H7 (cell line): ENCODE results near the gene CXCL11. TPM values are rescaled to one million over a fixed set of nuclear protein-coding genes. Genes with fewer than 3 reads are reported as not detected.

Experiments
- DNase-seq: peaks from one replicate; pipeline ENCODE4 v3.0.0; 2012
- H3K27me3 ChIP-seq: 2 replicates; pipeline ENCODE4 v1.6.0; 2011; ENCODE audit warnings: mild to moderate bottlenecking, low read length; ENCODE audit not compliant: control insufficient read depth, insufficient read depth
- H3K36me3 ChIP-seq: replicated peaks from 2 replicates; pipeline ENCODE4 v1.5.1; 2011; ENCODE audit warnings: low read length; ENCODE audit not compliant: control insufficient read depth, insufficient read depth
- H3K4me3 ChIP-seq: 2 replicates; pipeline ENCODE4 v1.5.1; 2011; ENCODE audit warnings: low read depth, mild to moderate bottlenecking, control low read depth, low read length, moderate library complexity; ENCODE audit not compliant: insufficient read depth
- total RNA-seq: library from RNA; depleted of rRNA; stranded (reverse); fragments of >200 nt; shearing (Covaris generic); gene quantifications from 2 replicates; pipeline ENCODE4 v1.2.3, GENCODE V29; 2014; rRNA removed

Gene CXCL11
- total RNA-seq: not detected in 2 replicates

DNA sequence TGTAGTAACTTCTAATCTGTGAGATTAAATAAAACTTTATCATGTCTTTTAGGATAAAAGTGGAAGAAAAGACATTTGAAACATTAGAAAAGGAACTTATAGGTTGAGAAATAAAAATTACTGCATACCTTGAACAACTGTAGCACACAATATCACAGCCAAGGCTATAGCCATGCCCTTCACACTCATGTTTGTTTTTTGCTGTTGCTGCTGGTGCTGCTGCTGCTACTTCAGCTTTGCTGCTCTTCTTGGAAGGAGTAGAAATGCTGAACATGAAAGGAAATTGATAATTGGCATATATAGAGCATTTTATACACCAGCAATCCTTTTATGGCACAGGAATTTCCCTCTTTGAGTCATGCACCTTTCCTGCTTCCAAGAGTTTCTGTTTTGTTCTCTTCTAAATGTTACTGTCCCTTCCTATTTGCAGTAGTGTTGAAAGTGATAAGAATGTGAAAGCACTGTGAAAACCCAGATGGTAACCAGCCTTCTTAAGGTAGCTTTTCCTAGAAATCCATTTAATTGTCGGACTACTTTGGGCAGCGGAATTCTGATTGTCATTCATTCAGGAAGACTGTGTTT is at the start of gene CXCL11:
Gene CXCL11 (minus strand): TSS at position 272 of the 582 bp plus-strand sequence. CDS start 83 bp downstream, at position 189.
- H3K27me3 ChIP-seq: no peaks in the 10 kb centered on the region
- H3K4me3 ChIP-seq: no peak within 1 kb of the TSS
- DNase-seq: no peak
- H3K36me3 ChIP-seq: no peaks in the 10 kb centered on the region

DNA sequence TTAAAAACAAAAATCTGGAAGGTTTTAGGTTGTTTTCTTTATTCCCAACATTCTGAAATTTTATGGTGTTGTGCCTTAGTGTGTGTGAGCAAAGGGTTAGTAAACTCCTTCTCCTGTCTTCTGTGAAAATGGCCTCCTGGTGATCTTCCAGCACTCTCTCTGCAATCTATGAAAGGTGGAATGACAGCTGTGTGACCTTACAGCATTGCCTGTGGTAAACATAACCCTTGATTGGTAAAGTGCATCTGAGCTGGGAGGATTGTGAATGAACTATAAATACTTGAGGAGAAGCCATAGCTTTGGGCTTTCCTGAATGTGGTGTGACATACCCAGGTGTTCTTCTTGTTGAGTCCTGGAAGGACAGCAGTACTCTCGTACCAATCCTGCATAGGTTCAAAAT is 48.7 kb upstream of the CXCL11 start:
- no peaks in the 10 kb centered on the region for H3K36me3 ChIP-seq
- no peak for DNase-seq
- no peak overlapping the region for H3K4me3 ChIP-seq
- no peaks in the 10 kb centered on the region for H3K27me3 ChIP-seq

DNA sequence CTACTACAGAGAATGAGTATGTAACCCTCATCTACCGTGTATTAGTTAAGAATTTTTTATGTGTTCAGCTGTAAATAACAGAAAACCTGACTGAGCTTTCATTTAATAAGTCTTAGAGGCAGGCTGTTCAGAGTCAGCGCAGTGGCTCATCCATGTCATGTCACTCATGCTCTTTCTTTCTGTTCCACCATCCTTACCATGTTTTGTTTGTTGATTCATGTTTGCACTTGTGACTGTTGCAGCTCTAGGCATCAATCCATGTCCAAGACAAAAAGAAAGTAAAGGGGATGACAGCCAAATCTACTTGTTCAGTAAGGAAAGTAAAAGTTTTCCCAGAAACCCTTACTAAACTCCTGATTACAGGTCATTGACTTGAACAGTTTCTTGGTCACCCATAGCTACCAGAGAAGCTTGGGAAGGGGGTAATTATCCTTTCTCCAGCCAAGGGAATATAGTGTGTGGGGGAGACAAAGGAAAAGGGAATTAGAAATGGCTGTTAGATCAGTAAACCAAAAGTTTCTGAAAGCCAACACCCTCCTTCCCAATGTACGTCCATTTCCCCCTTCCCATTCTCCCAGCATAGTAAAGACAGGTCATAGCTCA is 47.6 kb upstream of the CXCL11 start:
- H3K27me3 ChIP-seq: no peaks in the 10 kb centered on the region
- no peak for DNase-seq
- no peak overlapping the region for H3K4me3 ChIP-seq
- no peaks in the 10 kb centered on the region for H3K36me3 ChIP-seq

DNA sequence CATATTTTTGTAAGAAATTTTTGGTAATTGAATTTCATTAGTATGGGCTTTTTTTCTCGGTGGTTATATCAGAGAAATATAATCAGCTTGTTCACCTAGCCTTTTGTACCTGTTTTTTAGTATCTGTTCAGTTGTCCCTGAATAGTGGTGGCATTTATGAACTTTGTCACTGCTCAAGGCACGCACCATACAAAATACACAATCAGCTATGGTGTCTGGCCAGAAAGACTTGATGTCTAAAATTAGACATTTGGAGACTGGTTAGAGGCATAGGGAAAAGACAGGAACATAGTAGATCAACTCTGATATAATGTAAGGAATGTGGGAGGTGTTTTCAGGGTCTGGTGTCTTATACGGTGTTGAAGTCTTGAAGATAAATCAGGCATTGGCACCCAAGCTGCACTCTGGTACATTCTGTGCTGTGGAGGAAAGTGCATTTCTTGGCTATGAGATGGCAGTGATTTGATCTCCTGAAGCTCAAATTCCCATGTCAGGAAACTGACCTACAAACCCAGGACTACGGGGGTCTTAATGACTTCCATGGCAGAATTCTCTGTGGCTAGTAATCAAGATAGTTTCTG is 42.3 kb upstream of the CXCL11 start:
- Histone ChIP-seq H3K36me3 (no peaks in the 10 kb centered on the region), H3K4me3 (no peak overlapping the region), H3K27me3 (no peaks in the 10 kb centered on the region)
- no peak for DNase-seq

DNA sequence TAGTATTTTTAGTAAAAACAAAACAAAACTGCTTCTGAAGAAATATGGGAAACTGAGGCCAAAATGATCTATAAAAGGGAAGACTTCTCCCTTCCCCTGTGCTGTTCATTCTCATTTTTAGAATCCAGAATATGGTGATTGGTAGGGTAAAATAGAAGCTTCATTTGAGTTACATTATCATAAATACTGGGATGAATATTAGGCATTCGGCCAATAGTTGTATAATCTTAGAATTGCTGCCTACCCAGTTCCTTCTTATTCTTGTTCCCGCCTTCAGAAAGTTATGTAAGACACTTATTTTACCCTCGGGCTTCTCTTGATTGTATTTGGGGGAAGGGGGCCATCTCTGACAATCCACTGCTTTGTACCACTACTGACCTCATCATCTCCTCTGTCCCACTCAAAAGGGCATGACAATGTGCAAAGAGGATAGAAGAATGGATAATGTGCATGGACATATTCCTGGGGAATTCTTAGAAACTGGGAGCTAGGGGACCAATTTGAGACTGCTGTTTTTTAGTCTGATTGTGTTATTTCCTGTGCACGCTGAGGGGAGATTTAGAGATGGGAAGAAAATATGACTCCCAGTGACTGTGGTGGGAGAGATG is 39.2 kb upstream of the CXCL11 start:
- DNase-seq: no peak
- no peaks in the 10 kb centered on the region for H3K36me3 ChIP-seq
- H3K4me3 ChIP-seq: no peak overlapping the region
- H3K27me3 ChIP-seq: no peaks in the 10 kb centered on the region

DNA sequence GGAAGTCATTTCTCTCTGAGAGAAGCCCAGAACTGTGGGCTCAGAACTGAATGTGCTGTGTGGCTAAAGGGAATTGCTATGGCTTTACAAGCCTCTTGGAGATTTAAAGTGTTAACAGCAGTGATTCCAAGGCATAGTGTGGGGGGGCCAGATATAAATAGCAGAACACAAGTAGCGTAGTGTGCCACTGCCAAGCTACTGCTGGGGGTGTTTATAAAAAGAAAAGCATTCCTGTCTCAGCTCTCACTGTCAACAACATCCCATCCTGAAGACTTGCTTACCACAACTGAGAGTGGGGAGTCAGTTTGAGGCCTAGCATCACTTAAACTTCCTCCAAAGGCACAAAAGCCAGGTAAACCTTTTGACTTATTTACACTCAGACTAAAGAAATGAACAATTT is 38.6 kb upstream of the CXCL11 start, which contains the start of gene ART3:
Gene ART3 (plus strand): TSS at position 242 of the 400 bp plus-strand sequence. CDS start 1,181 bp downstream, outside the sequence.
- DNase-seq: no peak
- H3K27me3 ChIP-seq: no peaks in the 10 kb centered on the region
- H3K4me3 ChIP-seq: no peak within 1 kb of the TSS
- H3K36me3 ChIP-seq: no peaks in the 10 kb centered on the region

DNA sequence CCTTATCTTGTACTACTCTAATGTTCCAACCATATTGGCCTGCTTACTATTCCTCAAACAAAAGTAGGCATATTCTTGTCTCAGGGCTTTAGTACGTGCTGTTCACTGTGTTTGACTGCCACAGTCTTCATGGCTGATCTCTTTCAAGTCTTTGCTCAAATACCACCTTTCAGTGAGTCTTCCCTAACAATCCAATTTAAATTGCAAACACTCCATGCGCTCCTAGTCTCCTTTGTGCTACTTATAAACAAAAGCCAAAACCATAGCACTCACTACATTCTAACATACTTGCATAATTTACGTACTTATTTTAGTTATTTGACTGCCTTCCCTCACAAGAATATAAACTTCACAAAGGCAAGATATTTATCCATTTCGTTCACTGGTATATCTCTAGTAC is 36.9 kb upstream of the CXCL11 start:
- H3K27me3 ChIP-seq: no peaks in the 10 kb centered on the region
- no peaks in the 10 kb centered on the region for H3K36me3 ChIP-seq
- no peak overlapping the region for H3K4me3 ChIP-seq
- DNase-seq: peak; percentile 35

DNA sequence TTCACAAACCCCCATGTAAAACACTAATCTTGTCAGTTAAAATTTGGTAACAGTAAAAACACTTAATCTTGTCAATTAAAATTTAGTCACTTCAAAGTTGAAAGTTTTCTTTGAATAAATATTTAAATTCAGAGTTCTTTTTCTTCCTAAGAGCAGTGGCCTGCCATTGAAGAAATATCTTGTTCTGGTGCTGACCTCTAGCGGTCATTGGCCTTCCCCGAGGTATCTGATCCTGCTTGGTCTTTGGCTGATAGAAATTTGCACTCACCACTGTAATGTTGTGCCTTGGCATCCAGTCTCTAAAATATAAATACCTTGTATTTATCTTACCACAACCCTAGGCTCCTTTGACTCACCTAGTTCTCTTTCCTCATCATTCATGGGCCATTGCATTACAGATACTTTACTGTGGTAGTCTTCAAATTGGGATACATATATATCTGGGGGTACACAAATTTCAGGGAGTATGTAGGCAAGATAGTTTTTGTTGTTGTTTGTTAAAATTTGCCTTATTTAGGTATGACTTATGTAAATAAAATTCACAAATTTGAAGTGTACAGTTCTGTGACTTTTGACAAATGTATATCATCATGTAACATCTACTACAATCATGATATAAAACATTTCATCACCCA is 31.9 kb upstream of the CXCL11 start:
- no peaks in the 10 kb centered on the region for H3K27me3 ChIP-seq
- no peak overlapping the region for H3K4me3 ChIP-seq
- DNase-seq: peak; percentile 73
- no peaks in the 10 kb centered on the region for H3K36me3 ChIP-seq

DNA sequence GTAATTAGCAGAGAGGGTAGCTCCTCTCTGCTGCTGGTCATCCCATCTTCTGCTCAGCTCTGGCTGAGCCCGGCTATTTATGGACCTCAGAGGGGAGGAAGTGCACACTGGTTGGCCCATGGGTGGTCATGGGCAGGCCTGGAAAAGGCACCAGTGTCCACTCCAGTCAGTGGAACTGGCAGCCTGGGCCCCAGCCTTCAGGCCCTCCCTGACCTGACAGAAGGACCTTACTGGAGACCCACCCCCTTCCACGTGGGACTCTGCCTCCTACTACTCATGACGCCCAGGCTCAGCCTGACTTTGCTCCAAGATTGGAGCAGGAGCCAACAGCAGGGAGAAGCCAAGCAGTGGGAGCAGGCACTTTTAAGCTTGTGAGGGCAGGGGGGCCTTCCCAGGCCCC is 30.7 kb upstream of the CXCL11 start:
- no peak for DNase-seq
- Histone ChIP-seq H3K27me3 (no peaks in the 10 kb centered on the region), H3K4me3 (no peak overlapping the region)

DNA sequence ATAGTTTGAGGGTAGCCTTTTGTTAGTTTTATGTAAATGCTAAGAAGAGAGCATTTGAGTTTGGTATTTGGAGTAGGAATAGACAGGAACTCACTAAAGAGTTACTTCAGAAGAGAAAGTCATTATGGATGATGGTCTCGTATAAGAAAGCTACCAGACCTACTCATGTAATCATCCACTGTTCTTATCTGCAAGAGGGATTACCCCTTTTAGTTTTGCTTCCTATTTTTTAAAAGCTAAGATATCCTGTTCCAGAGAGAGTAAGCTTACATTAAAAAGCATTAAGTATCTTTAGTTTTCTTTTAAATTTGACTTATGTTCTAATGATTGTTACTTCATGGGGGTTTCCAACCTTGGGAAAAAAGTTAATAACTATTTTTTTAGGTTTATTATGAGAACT is 26.1 kb upstream of the CXCL11 start:
- Histone ChIP-seq H3K36me3 (no peaks in the 10 kb centered on the region), H3K4me3 (no peak overlapping the region), H3K27me3 (no peaks in the 10 kb centered on the region)
- DNase-seq: no peak

More for the DNA sequence above, 30.7 kb upstream of the CXCL11 start:
- H3K36me3 ChIP-seq: no peaks in the 10 kb centered on the region

DNA sequence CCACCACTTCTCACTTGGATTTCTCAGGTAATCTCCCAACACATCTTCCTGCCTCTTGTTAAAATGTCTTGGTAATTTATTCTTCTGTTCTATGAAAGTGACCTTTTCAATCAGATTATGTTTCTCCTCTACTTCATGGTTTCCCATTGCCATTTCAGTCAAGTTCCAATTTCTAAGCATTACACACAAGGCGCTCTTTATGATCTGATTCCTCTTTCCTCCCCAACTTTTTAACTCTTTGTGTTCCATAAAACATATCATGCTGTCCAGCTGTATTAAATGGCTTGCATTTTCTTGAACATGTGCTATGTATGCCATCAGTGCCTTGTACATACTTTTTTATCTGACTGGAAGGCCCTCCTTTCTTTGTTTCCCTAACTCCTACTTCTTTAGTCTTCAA is 25.6 kb upstream of the CXCL11 start:
- no peak for DNase-seq
- Histone ChIP-seq H3K27me3 (no peaks in the 10 kb centered on the region), H3K36me3 (no peaks in the 10 kb centered on the region), H3K4me3 (no peak overlapping the region)

DNA sequence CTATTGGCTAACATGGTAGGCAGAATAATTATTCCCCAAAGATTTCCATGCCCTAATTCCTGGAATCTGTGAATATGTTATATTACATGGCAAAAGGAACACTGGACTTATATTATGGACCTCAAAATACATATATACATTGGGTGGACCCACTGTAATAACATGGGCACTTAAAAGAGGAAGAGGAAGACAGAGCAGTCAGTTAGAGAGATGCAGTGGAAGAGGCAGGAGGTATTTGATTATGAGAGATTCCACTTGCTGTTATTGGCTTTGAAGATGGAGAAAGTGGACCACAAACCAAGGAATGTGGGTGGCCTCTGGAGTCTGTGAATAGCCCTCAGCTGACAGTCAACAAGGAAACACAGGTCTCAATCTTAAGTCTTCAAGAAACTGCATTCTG is 24.6 kb upstream of the CXCL11 start:
- Histone ChIP-seq H3K4me3 (no peak overlapping the region), H3K36me3 (no peaks in the 10 kb centered on the region), H3K27me3 (no peaks in the 10 kb centered on the region)
- DNase-seq: no peak

DNA sequence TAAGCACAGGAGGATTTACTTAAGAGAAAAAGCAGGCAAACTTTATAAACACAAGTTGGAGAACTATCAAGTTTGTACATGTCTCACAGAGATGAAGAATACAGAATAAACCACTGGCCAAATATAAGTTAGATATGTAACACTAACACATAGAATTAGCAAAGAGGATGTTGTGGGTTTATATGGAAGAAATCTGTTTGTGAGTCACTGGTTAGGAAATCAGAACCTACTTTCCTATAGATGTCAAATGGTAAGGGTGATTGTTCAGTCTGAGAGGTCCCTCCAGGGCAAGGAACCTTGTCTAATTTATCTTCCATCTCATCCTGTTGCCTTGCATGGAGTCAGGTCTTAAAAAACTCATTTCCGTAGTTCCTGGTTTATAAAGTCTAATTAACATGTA is 23.9 kb upstream of the CXCL11 start:
- Histone ChIP-seq H3K36me3 (no peaks in the 10 kb centered on the region), H3K4me3 (no peak overlapping the region), H3K27me3 (no peaks in the 10 kb centered on the region)
- no peak for DNase-seq

DNA sequence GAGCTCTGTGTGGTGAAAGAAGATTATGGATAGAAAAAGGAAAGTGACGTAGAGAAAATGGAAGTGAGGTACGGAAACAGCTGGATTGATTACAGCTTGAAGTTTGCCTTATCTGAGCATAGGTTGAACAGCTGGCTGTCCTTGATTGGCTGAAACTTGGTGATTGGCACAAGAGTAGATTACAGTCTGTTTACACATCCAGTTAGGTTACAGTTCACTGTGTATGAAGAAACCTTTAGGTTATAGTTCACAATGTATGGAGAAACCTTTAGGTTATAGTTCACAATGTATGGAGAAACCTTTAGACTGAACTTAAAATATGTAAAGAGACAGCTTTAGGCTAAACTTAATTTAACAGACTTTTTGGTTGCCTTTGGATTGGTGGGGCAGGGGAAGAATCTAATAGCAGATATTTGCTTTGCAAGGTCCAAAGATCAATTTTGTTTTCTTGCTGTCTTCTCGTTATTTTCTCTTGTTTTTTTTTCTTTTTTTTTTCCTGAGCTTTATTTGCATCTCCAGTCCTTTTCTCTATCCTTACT is 23.1 kb upstream of the CXCL11 start:
- H3K36me3 ChIP-seq: no peaks in the 10 kb centered on the region
- no peak for DNase-seq
- no peak overlapping the region for H3K4me3 ChIP-seq
- no peaks in the 10 kb centered on the region for H3K27me3 ChIP-seq
